HepG2 (cell line): ENCODE measurements around the gene PFN1. TPM values are rescaled to one million over a fixed set of nuclear protein-coding genes. Genes with fewer than 3 reads are reported as not detected.

ENCODE experiments used
- HNRNPLL ChIP-seq: fragments of 200-400 bp; formaldehyde crosslinking; IDR thresholded peaks from 2 replicates; pipeline ENCODE4 v1.6.1; 2017; ENCODE audit warnings: mild to moderate bottlenecking, low read depth, low read length; ENCODE audit not compliant: poor library complexity, severe bottlenecking
- KAT8 ChIP-seq: IDR thresholded peaks from 2 replicates; pipeline ENCODE4 v1.6.1; 2016; ENCODE audit warnings: missing genetic modification reagents, missing compliant biosample characterization
- NFRKB ChIP-seq: fragments of 450-650 bp; IDR thresholded peaks from 2 replicates; pipeline ENCODE4 v1.6.1; 2017
- PPARG ChIP-seq: conservative IDR thresholded peaks from 2 replicates; pipeline ENCODE4 v1.6.1; 2016; ENCODE audit warnings: missing biosample characterization, missing genetic modification reagents
- RXRB ChIP-seq: IDR thresholded peaks from 2 replicates; pipeline ENCODE4 v1.6.1; 2016; ENCODE audit warnings: borderline replicate concordance, missing genetic modification reagents, missing compliant biosample characterization
- SALL1 ChIP-seq: sonication (generic); formaldehyde crosslinking; IDR thresholded peaks from 2 replicates; pipeline ENCODE4 v1.8.0; 2022; ENCODE audit warnings: mild to moderate bottlenecking, missing genetic modification reagents
- TBL1XR1 ChIP-seq: fragments of 150-350 bp; IDR thresholded peaks from 2 replicates; pipeline ENCODE4 v1.6.1; 2014; ENCODE audit warnings: borderline replicate concordance, low read length; ENCODE audit not compliant: partially characterized antibody
- ZFP82 ChIP-seq: sonication (generic); formaldehyde crosslinking; IDR thresholded peaks from 2 replicates; pipeline ENCODE4 v1.5.1; 2020; ENCODE audit warnings: mild to moderate bottlenecking, missing genetic modification reagents, borderline replicate concordance
- ZNF20 ChIP-seq: sonication (generic); formaldehyde crosslinking; IDR thresholded peaks from 2 replicates; pipeline ENCODE4 v1.4.0; 2020; ENCODE audit warnings: mild to moderate bottlenecking, moderate library complexity, missing genetic modification reagents
- ZNF326 ChIP-seq: sonication (generic); formaldehyde crosslinking; IDR thresholded peaks from 2 replicates; pipeline ENCODE4 v1.4.0; 2020; ENCODE audit warnings: missing genetic modification reagents, borderline replicate concordance
- ZNF430 ChIP-seq: sonication (generic); formaldehyde crosslinking; IDR thresholded peaks from 2 replicates; pipeline ENCODE4 v1.9.0; 2021; ENCODE audit warnings: mild to moderate bottlenecking, missing genetic modification reagents
- ZNF431 ChIP-seq: sonication (generic); formaldehyde crosslinking; IDR thresholded peaks from 2 replicates; pipeline ENCODE4 v1.9.0; 2022; ENCODE audit warnings: missing genetic modification reagents, low read depth, mild to moderate bottlenecking, borderline replicate concordance
- ZNF720 ChIP-seq: sonication (generic); formaldehyde crosslinking; IDR thresholded peaks from 2 replicates; pipeline ENCODE4 v1.4.0; 2020; ENCODE audit warnings: missing genetic modification reagents
- ZNF747 ChIP-seq: sonication (generic); formaldehyde crosslinking; IDR thresholded peaks from 2 replicates; pipeline ENCODE4 v1.8.1; 2023; ENCODE audit warnings: missing genetic modification reagents, mild to moderate bottlenecking, borderline replicate concordance
- polyA plus RNA-seq, 8 experiments: library from polyadenylated mRNA; depleted of rRNA in 3 of 8; stranded (reverse) in 7 of 8; unstranded in 1 of 8; fragments of >200 nt; fragmentation: Illumina TruSeq in 4 of 8; extraction: Trizol in 4 of 8; gene quantifications; 2 replicates each; pipeline versions ENCODE4 v1.2.1 to v1.2.3, GENCODE V29; 2011 to 2016; ENCODE audit warnings: low read depth in 4 of 8, missing spikeins in 1 of 8, mixed read lengths in 1 of 8; ENCODE audit not compliant: insufficient read depth in 1 of 8
- total RNA-seq, 5 experiments: library from RNA; depleted of rRNA; stranded (reverse); fragments of >200 nt; fragmentation: Illumina TruSeq; extraction: Trizol; gene quantifications; 2 replicates each; pipeline ENCODE4 v1.2.3, GENCODE V29; 2016; ENCODE audit warnings: low read depth in 1 of 5
- TF ChIP-seq, protein P1 (sequence below): sonication (generic); formaldehyde crosslinking; IDR thresholded peaks from 2 replicates; pipeline ENCODE4 v1.4.0; 2020; ENCODE audit warnings: missing genetic modification reagents, mild to moderate bottlenecking, borderline replicate concordance
- TF ChIP-seq, protein P2 (sequence below): sonication (generic); formaldehyde crosslinking; IDR thresholded peaks from 2 replicates; pipeline ENCODE4 v1.8.1; 2023; ENCODE audit warnings: mild to moderate bottlenecking, moderate library complexity, missing genetic modification reagents
- TF ChIP-seq, protein P3 (sequence below): sonication (generic); formaldehyde crosslinking; IDR thresholded peaks from 2 replicates; pipeline ENCODE4 v1.5.1; 2020; ENCODE audit warnings: missing genetic modification reagents, mild to moderate bottlenecking, borderline replicate concordance
- TF ChIP-seq, protein P4 (sequence below): IDR thresholded peaks from 2 replicates; pipeline ENCODE4 v1.6.1; 2012; ENCODE audit warnings: low read length, improper control_type of control experiment
- TF ChIP-seq, protein P5 (sequence below): sonication (generic); formaldehyde crosslinking; conservative IDR thresholded peaks from 2 replicates; pipeline ENCODE4 v1.8.0; 2022; ENCODE audit warnings: missing genetic modification reagents

Gene PFN1
- total and polyA plus RNA-seq, 2 of the 13 experiments (the other 11 are each of a cell fraction or from before 2014, with no cell fraction given) = 494 to 613 TPM

DNA sequence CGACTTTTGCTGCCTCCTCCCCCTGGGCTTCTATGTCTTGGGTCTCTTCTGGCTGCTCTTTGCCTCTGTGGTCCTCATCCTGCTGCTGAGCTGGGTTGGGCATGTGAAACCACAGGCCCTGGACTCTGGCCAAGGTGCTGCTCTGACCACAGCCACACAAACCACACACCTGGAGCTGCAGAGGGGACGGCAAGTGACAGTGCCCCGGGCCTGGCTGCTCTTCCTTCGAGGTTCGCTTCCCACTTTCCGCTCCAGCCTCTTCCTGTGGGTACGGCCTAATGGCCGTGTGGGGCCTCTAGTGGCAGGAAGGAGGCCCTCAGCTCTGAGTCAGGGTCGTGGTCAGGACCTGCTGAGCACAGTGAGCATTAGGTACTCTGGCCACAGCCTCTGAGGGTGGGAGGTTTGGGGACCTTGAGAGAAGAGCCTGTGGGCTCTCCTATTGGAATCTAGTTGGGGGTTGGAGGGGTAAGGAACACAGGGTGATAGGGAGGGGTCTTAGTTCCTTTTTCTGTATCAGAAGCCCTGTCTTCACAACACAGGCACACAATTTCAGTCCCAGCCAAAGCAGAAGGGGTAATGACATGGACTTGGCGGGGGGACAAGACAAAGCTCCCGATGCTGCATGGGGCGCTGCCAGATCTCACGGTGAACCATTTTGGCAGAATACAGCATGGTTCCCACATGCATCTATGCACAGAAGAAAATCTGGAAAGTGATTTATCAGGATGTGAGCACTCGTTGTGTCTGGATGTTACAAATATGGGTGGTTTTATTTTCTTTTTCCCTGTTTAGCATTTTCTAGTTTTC, 14.0 kb downstream of the PFN1 start (continued):
- TF ChIP-seq, protein P1, sequence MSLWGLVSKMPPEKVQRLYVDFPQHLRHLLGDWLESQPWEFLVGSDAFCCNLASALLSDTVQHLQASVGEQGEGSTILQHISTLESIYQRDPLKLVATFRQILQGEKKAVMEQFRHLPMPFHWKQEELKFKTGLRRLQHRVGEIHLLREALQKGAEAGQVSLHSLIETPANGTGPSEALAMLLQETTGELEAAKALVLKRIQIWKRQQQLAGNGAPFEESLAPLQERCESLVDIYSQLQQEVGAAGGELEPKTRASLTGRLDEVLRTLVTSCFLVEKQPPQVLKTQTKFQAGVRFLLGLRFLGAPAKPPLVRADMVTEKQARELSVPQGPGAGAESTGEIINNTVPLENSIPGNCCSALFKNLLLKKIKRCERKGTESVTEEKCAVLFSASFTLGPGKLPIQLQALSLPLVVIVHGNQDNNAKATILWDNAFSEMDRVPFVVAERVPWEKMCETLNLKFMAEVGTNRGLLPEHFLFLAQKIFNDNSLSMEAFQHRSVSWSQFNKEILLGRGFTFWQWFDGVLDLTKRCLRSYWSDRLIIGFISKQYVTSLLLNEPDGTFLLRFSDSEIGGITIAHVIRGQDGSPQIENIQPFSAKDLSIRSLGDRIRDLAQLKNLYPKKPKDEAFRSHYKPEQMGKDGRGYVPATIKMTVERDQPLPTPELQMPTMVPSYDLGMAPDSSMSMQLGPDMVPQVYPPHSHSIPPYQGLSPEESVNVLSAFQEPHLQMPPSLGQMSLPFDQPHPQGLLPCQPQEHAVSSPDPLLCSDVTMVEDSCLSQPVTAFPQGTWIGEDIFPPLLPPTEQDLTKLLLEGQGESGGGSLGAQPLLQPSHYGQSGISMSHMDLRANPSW (CRISPR knock-in tag) = no peak
- TF ChIP-seq RXRB (no peak), ZNF720 (CRISPR knock-in tag) (no peak), KAT8 (CRISPR knock-in tag) (0 out of 2 replicates have a peak, but pooled peaks have one; percentile 42), TBL1XR1 (no peak), PPARG (CRISPR knock-in tag) (no peak), NFRKB (no peak), ZNF747 (CRISPR knock-in tag) (no peak), ZNF20 (CRISPR knock-in tag) (no peak), ZNF430 (peak; percentile 37; the same call in 1 of the 2 replicates), ZNF326 (CRISPR knock-in tag) (no peak), ZFP82 (no peak), ZNF431 (CRISPR knock-in tag) (no peak), SALL1 (CRISPR knock-in tag) (peak; percentile 51; the same call in 1 of the 2 replicates), HNRNPLL (no peak)
- TF ChIP-seq, protein P2, sequence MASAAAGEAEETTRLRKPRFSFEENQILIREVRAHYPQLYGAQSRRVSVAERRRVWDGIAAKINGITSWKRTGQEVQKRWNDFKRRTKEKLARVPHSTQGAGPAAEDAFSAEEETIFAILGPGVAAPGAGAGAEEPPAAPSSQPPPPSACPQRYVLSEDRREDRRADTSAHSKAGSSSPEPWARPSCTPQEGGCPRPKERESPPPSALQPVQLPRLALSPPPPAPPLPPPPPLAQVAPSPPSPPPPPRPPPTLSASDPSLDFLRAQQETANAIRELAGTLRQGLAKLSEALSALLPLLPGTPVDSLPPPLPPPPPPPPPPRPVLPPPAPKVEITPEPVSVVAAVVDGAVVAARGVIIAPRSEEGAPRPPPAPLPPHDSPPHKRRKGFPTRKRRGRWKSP (CRISPR knock-in tag) = no peak
- TF ChIP-seq, protein P3, sequence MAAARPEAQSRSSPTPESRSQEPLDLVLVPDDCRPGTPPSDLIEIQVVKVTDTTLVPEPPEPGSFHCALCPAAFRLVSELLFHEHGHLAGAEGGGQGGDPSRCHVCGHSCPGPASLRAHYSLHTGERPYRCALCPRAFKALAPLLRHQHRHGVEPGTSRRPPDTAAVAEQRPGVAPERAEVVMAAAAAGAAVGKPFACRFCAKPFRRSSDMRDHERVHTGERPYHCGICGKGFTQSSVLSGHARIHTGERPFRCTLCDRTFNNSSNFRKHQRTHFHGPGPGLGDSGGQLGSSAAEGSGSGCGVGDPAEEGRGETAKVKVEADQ (CRISPR knock-in tag) = no peak
- TF ChIP-seq, protein P4, sequence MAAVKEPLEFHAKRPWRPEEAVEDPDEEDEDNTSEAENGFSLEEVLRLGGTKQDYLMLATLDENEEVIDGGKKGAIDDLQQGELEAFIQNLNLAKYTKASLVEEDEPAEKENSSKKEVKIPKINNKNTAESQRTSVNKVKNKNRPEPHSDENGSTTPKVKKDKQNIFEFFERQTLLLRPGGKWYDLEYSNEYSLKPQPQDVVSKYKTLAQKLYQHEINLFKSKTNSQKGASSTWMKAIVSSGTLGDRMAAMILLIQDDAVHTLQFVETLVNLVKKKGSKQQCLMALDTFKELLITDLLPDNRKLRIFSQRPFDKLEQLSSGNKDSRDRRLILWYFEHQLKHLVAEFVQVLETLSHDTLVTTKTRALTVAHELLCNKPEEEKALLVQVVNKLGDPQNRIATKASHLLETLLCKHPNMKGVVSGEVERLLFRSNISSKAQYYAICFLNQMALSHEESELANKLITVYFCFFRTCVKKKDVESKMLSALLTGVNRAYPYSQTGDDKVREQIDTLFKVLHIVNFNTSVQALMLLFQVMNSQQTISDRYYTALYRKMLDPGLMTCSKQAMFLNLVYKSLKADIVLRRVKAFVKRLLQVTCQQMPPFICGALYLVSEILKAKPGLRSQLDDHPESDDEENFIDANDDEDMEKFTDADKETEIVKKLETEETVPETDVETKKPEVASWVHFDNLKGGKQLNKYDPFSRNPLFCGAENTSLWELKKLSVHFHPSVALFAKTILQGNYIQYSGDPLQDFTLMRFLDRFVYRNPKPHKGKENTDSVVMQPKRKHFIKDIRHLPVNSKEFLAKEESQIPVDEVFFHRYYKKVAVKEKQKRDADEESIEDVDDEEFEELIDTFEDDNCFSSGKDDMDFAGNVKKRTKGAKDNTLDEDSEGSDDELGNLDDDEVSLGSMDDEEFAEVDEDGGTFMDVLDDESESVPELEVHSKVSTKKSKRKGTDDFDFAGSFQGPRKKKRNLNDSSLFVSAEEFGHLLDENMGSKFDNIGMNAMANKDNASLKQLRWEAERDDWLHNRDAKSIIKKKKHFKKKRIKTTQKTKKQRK = no peak
- TF ChIP-seq, protein P5, sequence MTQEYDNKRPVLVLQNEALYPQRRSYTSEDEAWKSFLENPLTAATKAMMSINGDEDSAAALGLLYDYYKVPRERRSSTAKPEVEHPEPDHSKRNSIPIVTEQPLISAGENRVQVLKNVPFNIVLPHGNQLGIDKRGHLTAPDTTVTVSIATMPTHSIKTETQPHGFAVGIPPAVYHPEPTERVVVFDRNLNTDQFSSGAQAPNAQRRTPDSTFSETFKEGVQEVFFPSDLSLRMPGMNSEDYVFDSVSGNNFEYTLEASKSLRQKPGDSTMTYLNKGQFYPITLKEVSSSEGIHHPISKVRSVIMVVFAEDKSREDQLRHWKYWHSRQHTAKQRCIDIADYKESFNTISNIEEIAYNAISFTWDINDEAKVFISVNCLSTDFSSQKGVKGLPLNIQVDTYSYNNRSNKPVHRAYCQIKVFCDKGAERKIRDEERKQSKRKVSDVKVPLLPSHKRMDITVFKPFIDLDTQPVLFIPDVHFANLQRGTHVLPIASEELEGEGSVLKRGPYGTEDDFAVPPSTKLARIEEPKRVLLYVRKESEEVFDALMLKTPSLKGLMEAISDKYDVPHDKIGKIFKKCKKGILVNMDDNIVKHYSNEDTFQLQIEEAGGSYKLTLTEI = no peak
